ENCODE measurements around the gene DOCK8. TPM values are rescaled to one million over a fixed set of nuclear protein-coding genes. Genes with fewer than 3 reads are reported as not detected.
A peak's percentile ranks its signal among the peaks of the same experiment; 100 is the strongest.

Gene DOCK8
- total RNA-seq, 1 donor from 2014 or later, result 219 TPM

GRCh38 chr9:346111-346571, 131.5 kb downstream of the DOCK8 start:
- H3K9me3 Mint-ChIP-seq, result no peaks in the 10 kb centered on the region
- no peak overlapping the region for H3K27ac Mint-ChIP-seq
- no peaks in the 10 kb centered on the region for H3K27me3 Mint-ChIP-seq
- peaks cover 93% of the 10 kb centered on the region for H3K36me3 Mint-ChIP-seq (ENCODE audit: low read depth)
- POLR2A ChIA-PET, result interaction anchor here (0.5 kb wide), 1 partner anchor 64 kb away, joined by 8 read pairs; no protein-coding TSS in a partner anchor
- DNase-seq (no peak), ATAC-seq (ENCODE audit: low read depth) (no peak)
- no peak for TF ChIP-seq CTCF (IDR thresholded peaks at IDR 0.05)
- CTCF ChIA-PET, result no interaction called here
- peaks cover 9% of the 10 kb centered on the region for H3K4me1 Mint-ChIP-seq
- H3K4me3 Mint-ChIP-seq, result no peak overlapping the region
- intact Hi-C loops (cut with micrococcal nuclease), result no loop called here

GRCh38 chr9:347667-348292, 133.1 kb downstream of the DOCK8 start:
- peaks cover 92% of the 10 kb centered on the region for H3K36me3 Mint-ChIP-seq (ENCODE audit: low read depth)
- ChIA-PET POLR2A (interaction anchor here (0.6 kb wide), 1 partner anchor 12 kb away, joined by 8 read pairs; no protein-coding TSS in a partner anchor), CTCF (no interaction called here)
- no peaks in the 10 kb centered on the region for H3K9me3 Mint-ChIP-seq
- no peak overlapping the region for H3K4me3 Mint-ChIP-seq
- ATAC-seq (ENCODE audit: low read depth), result no peak
- no peaks in the 10 kb centered on the region for H3K27me3 Mint-ChIP-seq
- no peak overlapping the region for H3K27ac Mint-ChIP-seq
- peaks cover 9% of the 10 kb centered on the region for H3K4me1 Mint-ChIP-seq
- no peak for TF ChIP-seq CTCF (IDR thresholded peaks at IDR 0.05)
- no peak for DNase-seq
- intact Hi-C loops (cut with micrococcal nuclease), result no loop called here

GRCh38 chr9:350384-350783, 135.7 kb downstream of the DOCK8 start:
- Mint-ChIP-seq H3K4me3 (no peak overlapping the region), H3K9me3 (no peaks in the 10 kb centered on the region), H3K36me3 (ENCODE audit: low read depth) (peaks cover 88% of the 10 kb centered on the region), H3K27me3 (no peaks in the 10 kb centered on the region), H3K4me1 (peaks cover 9% of the 10 kb centered on the region), H3K27ac (peak overlapping the region; percentile 71)
- intact Hi-C loops (cut with micrococcal nuclease), result no loop called here
- no peak for DNase-seq
- no peak for TF ChIP-seq CTCF (IDR thresholded peaks at IDR 0.05)
- ATAC-seq (ENCODE audit: low read depth), result no peak
- ChIA-PET POLR2A (no interaction called here), CTCF (no interaction called here)

- TF ChIP-seq CTCF (IDR thresholded peaks at IDR 0.05), result no peak
- ATAC-seq (ENCODE audit: low read depth), result no peak
- CTCF ChIA-PET, result no interaction called here
- peak overlapping the region; percentile 16 for H3K27ac Mint-ChIP-seq
- no peaks in the 10 kb centered on the region for H3K9me3 Mint-ChIP-seq
- POLR2A ChIA-PET, result no interaction called here
- peaks cover 86% of the 10 kb centered on the region for H3K36me3 Mint-ChIP-seq (ENCODE audit: low read depth)
- H3K4me3 Mint-ChIP-seq, result no peak overlapping the region
- H3K4me1 Mint-ChIP-seq, result peaks cover 9% of the 10 kb centered on the region
- intact Hi-C loops (cut with micrococcal nuclease), result no loop called here
- no peaks in the 10 kb centered on the region for H3K27me3 Mint-ChIP-seq
- no peak for DNase-seq
Observed at GRCh38 chr9:351916-352315, 137.3 kb downstream of the DOCK8 start.

GRCh38 chr9:353077-353476, 138.4 kb downstream of the DOCK8 start:
- ChIA-PET CTCF (no interaction called here), POLR2A (no interaction called here)
- peaks cover 9% of the 10 kb centered on the region for H3K4me1 Mint-ChIP-seq
- no peak overlapping the region for H3K27ac Mint-ChIP-seq
- H3K4me3 Mint-ChIP-seq, result no peak overlapping the region
- no peak for ATAC-seq (ENCODE audit: low read depth)
- TF ChIP-seq CTCF (IDR thresholded peaks at IDR 0.05), result no peak
- H3K9me3 Mint-ChIP-seq, result no peaks in the 10 kb centered on the region
- DNase-seq, result no peak
- intact Hi-C loops (cut with micrococcal nuclease), result no loop called here
- no peaks in the 10 kb centered on the region for H3K27me3 Mint-ChIP-seq
- H3K36me3 Mint-ChIP-seq (ENCODE audit: low read depth), result peaks cover 84% of the 10 kb centered on the region

All from activated B cell treated with CpG ODN at 0.5 μM for 24 hours (primary cell).